Type B pancreatic cell (in vitro differentiated cells): ENCODE measurements around the gene PRR33. TPM values are rescaled to one million over a fixed set of nuclear protein-coding genes. Genes with fewer than 3 reads are reported as not detected.
A peak's percentile ranks its signal among the peaks of the same experiment; 100 is the strongest.

Source experiments
- DNase-seq: peaks from one replicate; pipeline ENCODE4 v3.0.0; 2021; ENCODE audit warnings: mixed read lengths; ENCODE audit not compliant: unreplicated experiment; ENCODE audit errors: extremely low spot score
- H3K27ac Mint-ChIP-seq: 2 replicates; pipeline ENCODE4 v1.8.0; 2021; ENCODE audit warnings: mild to moderate bottlenecking, mixed read lengths
- H3K27me3 Mint-ChIP-seq: 2 replicates; pipeline ENCODE4 v1.8.0; 2021; ENCODE audit warnings: mixed read lengths
- H3K36me3 Mint-ChIP-seq: 2 replicates; pipeline ENCODE4 v1.8.0; 2021; ENCODE audit warnings: mixed read lengths
- H3K4me1 Mint-ChIP-seq: one replicate; pipeline ENCODE4 v1.8.0; 2021; ENCODE audit warnings: mixed read lengths; ENCODE audit not compliant: unreplicated experiment
- H3K4me3 Mint-ChIP-seq: 2 replicates; pipeline ENCODE4 v1.8.0; 2021; ENCODE audit warnings: mild to moderate bottlenecking, mixed read lengths
- H3K9me3 Mint-ChIP-seq: 2 replicates; pipeline ENCODE4 v1.8.0; 2021; ENCODE audit warnings: mixed read lengths
- CTCF ChIP-seq: fragments of 200-600 bp; sonication (generic); conservative IDR thresholded peaks from 2 replicates; pipeline ENCODE4 v1.5.0; 2021; ENCODE audit warnings: antibody characterized with exemption, mild to moderate bottlenecking
- total RNA-seq: library from RNA; stranded (reverse); gene quantifications from 2 replicates; pipeline ENCODE4 v1.2.1, GENCODE V29; 2021; ENCODE audit warnings: low replicate concordance

The PRR33 gene
- total RNA-seq, 1 donor from 2014 or later, result not detected

GRCh38 chr11:1918436-1919315 is 27.0 kb upstream of the PRR33 start:
- Mint-ChIP-seq H3K27me3 (no peaks in the 10 kb centered on the region), H3K36me3 (peaks cover 6% of the 10 kb centered on the region), H3K27ac (no peak overlapping the region), H3K4me1 (peaks cover 16% of the 10 kb centered on the region), H3K9me3 (no peaks in the 10 kb centered on the region), H3K4me3 (no peak overlapping the region)
- DNase-seq, result no peak
- TF ChIP-seq CTCF, result no peak

GRCh38 chr11:1917523-1918435 is 26.1 kb upstream of the PRR33 start:
- no peak overlapping the region for H3K4me3 Mint-ChIP-seq
- peak; percentile 61 for TF ChIP-seq CTCF
- DNase-seq, result no peak
- no peak overlapping the region for H3K27ac Mint-ChIP-seq
- H3K9me3 Mint-ChIP-seq, result no peaks in the 10 kb centered on the region
- H3K27me3 Mint-ChIP-seq, result no peaks in the 10 kb centered on the region
- peaks cover 6% of the 10 kb centered on the region for H3K36me3 Mint-ChIP-seq
- peaks cover 13% of the 10 kb centered on the region for H3K4me1 Mint-ChIP-seq

- no peak overlapping the region for H3K27ac Mint-ChIP-seq
- peaks cover 6% of the 10 kb centered on the region for H3K36me3 Mint-ChIP-seq
- no peak for TF ChIP-seq CTCF
- no peaks in the 10 kb centered on the region for H3K27me3 Mint-ChIP-seq
- H3K9me3 Mint-ChIP-seq, result no peaks in the 10 kb centered on the region
- H3K4me3 Mint-ChIP-seq, result no peak overlapping the region
- H3K4me1 Mint-ChIP-seq, result peaks cover 13% of the 10 kb centered on the region
- no peak for DNase-seq
Observed at GRCh38 chr11:1916986-1917522, 25.4 kb upstream of the PRR33 start.

- Mint-ChIP-seq H3K36me3 (peaks cover 6% of the 10 kb centered on the region), H3K27ac (no peak overlapping the region), H3K9me3 (no peaks in the 10 kb centered on the region), H3K4me3 (no peak overlapping the region), H3K27me3 (no peaks in the 10 kb centered on the region), H3K4me1 (peaks cover 8% of the 10 kb centered on the region)
- no peak for DNase-seq
- TF ChIP-seq CTCF, result no peak
Observed at GRCh38 chr11:1916132-1916985, 24.7 kb upstream of the PRR33 start.

- peaks cover 6% of the 10 kb centered on the region for H3K36me3 Mint-ChIP-seq
- H3K27me3 Mint-ChIP-seq, result no peaks in the 10 kb centered on the region
- H3K4me1 Mint-ChIP-seq, result peaks cover 8% of the 10 kb centered on the region
- H3K4me3 Mint-ChIP-seq, result no peak overlapping the region
- no peak for TF ChIP-seq CTCF
- no peak overlapping the region for H3K27ac Mint-ChIP-seq
- H3K9me3 Mint-ChIP-seq, result no peaks in the 10 kb centered on the region
- DNase-seq, result no peak
Observed at GRCh38 chr11:1915795-1916131, 24.1 kb upstream of the PRR33 start.
